HTERT RPE-1 (cell line): ENCODE measurements around the gene CHMP5.

Experiments used
- in situ Hi-C: fragments of 300-500 bp; cut with MboI; formaldehyde crosslinking; loops from 4 replicates; pipeline ENCODE4 v1.14.3; 2020; ENCODE audit warnings: low sequenced_read_pairs

CHMP5 gene

GRCh38 chr9:33264473-33265177 lies at the start of gene CHMP5, which contains the start of gene BAG1:
CHMP5 (plus strand) TSS chr9:33265049; CDS start chr9:33265079, 30 bp downstream.
BAG1 (minus strand) TSS chr9:33264708.
- in situ Hi-C loops, result no loop called here

GRCh38 chr9:33220681-33221567 lies 43.9 kb upstream of the CHMP5 start:
- in situ Hi-C loops, result no loop called here

- in situ Hi-C loops, result no loop called here
Observed at GRCh38 chr9:33221568-33221884, 43.3 kb upstream of the CHMP5 start.

- in situ Hi-C loops, result no loop called here
Observed at GRCh38 chr9:33222031-33222430, 42.8 kb upstream of the CHMP5 start.

- in situ Hi-C loops, result no loop called here
Observed at GRCh38 chr9:33223696-33224095, 41.2 kb upstream of the CHMP5 start.

GRCh38 chr9:33225319-33226147 lies 39.3 kb upstream of the CHMP5 start:
- in situ Hi-C loops, result loop anchor here (25.0 kb wide), 1 partner anchor 138 kb away; the partner anchor contains the start of gene SMU1

- in situ Hi-C loops, result loop anchor here (25.0 kb wide), 1 partner anchor 140 kb away; the partner anchor contains the start of gene SMU1
Observed at GRCh38 chr9:33227008-33227398, 37.8 kb upstream of the CHMP5 start.

- in situ Hi-C loops, result loop anchor here (25.0 kb wide), 1 partner anchor 140 kb away; the partner anchor contains the start of gene SMU1
Observed at GRCh38 chr9:33227741-33228140, 37.1 kb upstream of the CHMP5 start.

GRCh38 chr9:33228606-33229005 lies 36.2 kb upstream of the CHMP5 start:
- in situ Hi-C loops, result loop anchor here (25.0 kb wide), 1 partner anchor 141 kb away; the partner anchor contains the start of gene SMU1

GRCh38 chr9:33229359-33230114 lies 35.3 kb upstream of the CHMP5 start:
- in situ Hi-C loops, result loop anchor here (25.0 kb wide), 1 partner anchor 142 kb away; the partner anchor contains the start of gene SMU1

GRCh38 chr9:33230756-33231622 lies 33.9 kb upstream of the CHMP5 start:
- in situ Hi-C loops, result loop anchor here (25.0 kb wide), 1 partner anchor 144 kb away; the partner anchor contains the start of gene SMU1

- in situ Hi-C loops, result loop anchor here (25.0 kb wide), 1 partner anchor 144 kb away; the partner anchor contains the start of gene SMU1
Observed at GRCh38 chr9:33231623-33231942, 33.3 kb upstream of the CHMP5 start.

- in situ Hi-C loops, result loop anchor here (25.0 kb wide), 1 partner anchor 146 kb away; the partner anchor contains the start of gene SMU1
Observed at GRCh38 chr9:33232815-33233214, 32.0 kb upstream of the CHMP5 start.

GRCh38 chr9:33233626-33234342 lies 31.1 kb upstream of the CHMP5 start:
- in situ Hi-C loops, result loop anchor here (25.0 kb wide), 1 partner anchor 146 kb away; the partner anchor contains the start of gene SMU1

GRCh38 chr9:33234511-33235467 lies 30.1 kb upstream of the CHMP5 start:
- in situ Hi-C loops, result loop anchor here (25.0 kb wide), 1 partner anchor 147 kb away; the partner anchor contains the start of gene SMU1

- in situ Hi-C loops, result loop anchor here (25.0 kb wide), 1 partner anchor 149 kb away; the partner anchor contains the start of gene SMU1
Observed at GRCh38 chr9:33236571-33236970, 28.3 kb upstream of the CHMP5 start.

- in situ Hi-C loops, result loop anchor here (25.0 kb wide), 1 partner anchor 153 kb away; the partner anchor contains the start of gene SMU1
Observed at GRCh38 chr9:33239921-33240320, 24.9 kb upstream of the CHMP5 start, which contains the start of gene SPINK4. SPINK4 (plus strand) TSS chr9:33240167; CDS start chr9:33240209, 42 bp downstream.
